NCI-H1436 (cell line): Measurements from ENCODE around the gene EEFSEC.

Experiments used
- DNase-seq: peaks from one replicate; lab custom pipeline; 2025; lab: John Stamatoyannopoulos, UW

The EEFSEC gene

DNA sequence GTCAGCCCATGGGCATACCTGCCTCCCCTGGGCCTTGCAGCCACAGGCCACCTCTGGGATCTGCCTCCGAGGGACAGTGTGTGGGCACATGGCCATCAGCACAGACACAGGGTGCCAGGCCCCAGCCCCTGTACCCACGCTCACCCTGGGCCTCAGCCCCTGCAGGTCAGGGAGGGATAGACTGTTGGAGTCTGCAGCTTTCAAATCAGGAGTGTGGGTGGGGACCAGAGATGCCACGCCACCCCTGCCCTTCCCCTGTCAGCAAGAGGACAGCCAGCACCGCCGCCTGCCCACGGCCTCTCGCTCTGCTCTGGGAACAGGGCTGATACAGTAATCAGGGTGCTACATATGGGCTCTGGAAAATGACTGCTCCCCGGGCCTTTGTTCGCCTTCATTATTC, 240.8 kb downstream of the EEFSEC start:
- no peak for DNase-seq

DNA sequence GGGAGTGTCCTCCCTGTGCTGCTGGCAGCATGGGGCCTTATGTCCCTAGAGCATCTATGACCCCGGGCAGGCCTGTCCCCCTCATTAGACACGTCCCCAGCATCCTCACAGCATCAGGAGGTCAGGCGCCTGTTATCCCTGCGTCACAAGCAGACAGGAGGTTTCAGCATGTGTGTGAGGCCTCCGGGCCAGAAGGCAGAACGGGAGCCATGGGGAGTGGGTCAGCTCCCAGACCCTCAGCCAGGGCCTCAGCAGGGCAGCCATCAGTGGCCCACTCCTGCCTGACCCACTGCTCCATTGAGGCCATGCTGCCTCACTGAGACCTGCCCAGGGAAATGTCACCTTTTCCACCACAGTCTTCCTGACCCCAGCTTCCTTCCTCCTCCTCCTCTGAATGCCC, 241.8 kb downstream of the EEFSEC start:
- DNase-seq = no peak

DNA sequence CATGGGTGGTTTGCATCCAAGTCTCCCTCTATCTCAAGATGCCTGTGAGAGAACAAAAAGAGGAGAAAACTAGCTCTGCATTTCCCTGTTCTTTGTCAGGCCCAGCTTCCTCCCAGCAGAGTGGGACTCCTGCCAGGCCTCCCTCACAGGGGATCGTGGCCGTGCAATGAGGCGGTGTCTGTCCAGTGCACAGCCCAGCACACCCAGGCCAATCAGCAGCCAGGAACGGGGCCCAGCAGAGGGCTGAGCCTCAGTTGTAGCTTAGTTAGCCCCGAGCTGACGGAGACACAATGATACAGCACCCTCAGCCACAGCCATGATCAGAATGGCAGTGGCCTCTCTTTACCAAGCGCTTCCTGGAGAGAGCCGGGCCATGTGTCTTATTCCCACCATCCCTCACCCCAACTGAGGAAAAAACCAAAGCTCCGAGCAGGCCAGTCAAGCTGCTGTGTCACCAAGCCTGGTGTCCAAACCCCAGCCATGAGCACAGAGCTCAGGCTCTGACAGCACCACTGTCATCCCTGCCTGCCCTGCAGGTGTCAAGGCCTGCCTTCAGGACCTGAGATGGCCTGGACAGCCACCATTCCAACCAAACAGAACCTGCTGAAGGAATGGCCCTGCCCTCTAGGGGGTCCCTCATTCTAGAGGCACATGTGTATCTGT, 242.3 kb downstream of the EEFSEC start:
- DNase-seq = no peak

DNA sequence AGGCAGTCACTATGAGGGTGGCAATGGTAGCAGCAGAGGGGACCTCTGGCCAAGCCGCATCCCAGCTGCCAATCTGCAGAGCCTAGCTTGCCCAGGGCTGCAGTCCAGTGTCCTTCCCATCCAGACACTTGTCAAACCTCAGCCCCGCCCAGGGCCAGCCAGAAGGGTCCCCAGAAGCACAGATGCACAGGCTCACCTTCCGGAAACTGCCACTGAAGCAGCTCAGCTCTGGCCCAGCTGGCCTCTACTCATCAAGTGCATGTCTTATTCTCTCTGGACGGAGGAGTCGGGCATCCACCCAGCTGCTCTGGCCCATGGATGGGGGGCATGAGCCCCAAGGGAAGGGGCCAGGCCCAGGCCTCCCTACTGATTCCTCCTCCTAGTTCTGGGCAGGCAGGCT, 244.2 kb downstream of the EEFSEC start:
- DNase-seq = no peak

DNA sequence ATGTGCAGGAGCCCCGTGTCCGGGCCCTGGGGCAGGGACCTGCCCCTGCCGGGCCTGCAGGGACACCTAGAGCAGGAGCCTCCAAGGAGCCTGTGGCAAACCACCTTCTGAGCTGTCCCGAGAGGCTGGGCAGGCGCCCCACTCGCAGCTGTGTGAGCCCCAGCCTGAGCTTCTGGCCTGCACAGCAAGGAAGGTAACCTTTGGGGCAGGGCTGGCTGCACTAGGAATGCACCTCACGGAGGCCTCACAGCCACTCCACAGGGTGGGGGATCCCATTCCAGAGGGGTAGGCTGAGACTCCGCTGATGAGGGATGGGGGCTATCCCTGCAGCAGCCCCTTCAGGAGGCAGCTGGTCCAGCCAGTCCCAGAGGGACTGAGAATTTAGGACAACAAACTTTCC, 245.3 kb downstream of the EEFSEC start:
- no peak for DNase-seq

DNA sequence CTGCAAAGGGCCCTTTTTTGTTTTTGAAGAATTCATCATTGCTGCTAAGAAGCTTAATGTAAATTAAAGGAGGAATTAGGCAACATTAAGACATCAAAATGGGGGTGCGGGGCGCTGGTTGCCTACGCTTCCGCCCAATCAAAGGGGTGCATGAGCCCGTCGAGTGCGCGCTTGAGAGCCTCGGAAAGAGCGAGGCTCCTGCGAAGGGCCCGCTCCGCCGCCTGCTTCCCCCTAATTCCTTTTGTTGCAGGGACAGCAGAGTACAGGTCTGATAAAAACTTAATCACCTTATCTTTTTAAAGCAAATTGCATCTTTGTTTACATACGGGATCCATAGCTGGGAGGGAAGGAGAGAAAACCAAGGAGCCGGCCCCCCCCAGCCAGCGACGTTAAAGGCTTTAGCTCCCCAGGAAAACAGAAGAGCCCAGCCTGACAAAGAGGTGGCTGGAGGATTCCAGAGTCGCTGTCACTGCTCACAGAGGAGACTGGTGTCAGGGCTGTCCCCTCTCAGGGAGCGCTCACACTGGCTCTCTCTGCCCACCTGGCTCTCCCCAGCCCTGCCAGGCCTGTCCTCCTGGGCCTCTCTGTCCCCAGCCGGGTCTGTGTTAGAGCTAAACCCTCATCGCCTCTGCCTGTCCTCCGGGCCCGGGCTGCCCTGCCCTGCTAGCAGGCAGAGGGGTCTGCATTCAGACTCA, 246.1 kb downstream of the EEFSEC start:
- DNase-seq = no peak

DNA sequence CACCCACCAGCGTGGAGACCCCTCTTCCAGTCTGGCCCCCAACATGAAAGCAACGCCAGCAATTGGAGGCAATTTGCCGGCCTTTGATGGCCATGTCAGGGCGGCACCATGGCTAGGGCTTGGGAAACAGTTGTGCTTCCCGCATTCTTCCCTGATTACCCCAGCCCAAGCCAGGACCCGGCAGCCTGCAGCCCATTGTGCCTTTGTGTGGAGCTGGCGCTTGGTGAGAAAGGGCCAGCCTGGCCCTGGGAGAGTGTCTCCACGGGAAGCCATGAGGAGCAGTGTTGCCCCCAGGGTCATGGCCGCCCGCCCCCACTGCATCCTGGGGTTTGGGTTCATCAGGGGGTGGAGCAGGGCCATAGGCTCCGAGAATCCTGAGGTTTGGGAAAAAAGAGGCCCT, 247.4 kb downstream of the EEFSEC start:
- no peak for DNase-seq

DNA sequence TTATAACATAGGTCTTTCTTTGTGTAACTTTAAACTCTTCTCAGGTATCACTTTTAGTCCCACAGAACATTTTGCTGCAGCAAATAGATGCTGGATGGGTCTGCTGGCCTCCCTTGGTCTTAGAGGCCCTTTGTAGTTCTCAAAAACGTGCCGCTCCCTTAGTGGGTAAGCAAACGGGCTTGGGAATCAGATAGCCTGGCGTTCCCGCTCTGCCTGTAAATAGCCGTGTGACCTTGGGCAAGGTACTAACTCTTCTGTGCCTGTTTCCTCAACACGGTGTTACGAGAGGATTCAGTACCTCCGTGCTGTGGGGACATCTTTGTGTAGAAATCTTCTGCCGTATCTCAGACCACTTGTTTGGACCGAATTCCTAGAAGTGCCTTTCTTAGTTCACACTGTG, 249.0 kb downstream of the EEFSEC start:
- no peak for DNase-seq

DNA sequence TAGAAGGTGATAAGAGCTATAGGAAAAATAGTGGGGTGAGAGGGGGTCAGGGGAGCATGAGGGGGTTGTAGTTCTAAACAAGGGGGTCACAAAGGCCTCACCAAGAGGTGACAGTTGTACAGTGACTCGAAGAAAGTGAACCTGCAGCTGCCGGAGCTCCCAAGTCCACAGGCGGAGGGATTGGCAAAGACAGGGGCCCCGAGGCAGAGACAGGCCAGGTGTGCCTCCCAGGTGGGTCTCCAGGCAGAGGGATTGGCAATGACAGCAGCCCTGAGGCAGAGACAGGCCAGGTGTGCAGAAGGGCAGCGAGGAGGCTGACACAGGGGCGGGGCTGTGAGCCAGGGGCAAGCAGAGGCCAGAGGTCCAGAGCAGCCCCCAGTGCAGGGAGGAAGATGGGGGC, 249.7 kb downstream of the EEFSEC start:
- no peak for DNase-seq

DNA sequence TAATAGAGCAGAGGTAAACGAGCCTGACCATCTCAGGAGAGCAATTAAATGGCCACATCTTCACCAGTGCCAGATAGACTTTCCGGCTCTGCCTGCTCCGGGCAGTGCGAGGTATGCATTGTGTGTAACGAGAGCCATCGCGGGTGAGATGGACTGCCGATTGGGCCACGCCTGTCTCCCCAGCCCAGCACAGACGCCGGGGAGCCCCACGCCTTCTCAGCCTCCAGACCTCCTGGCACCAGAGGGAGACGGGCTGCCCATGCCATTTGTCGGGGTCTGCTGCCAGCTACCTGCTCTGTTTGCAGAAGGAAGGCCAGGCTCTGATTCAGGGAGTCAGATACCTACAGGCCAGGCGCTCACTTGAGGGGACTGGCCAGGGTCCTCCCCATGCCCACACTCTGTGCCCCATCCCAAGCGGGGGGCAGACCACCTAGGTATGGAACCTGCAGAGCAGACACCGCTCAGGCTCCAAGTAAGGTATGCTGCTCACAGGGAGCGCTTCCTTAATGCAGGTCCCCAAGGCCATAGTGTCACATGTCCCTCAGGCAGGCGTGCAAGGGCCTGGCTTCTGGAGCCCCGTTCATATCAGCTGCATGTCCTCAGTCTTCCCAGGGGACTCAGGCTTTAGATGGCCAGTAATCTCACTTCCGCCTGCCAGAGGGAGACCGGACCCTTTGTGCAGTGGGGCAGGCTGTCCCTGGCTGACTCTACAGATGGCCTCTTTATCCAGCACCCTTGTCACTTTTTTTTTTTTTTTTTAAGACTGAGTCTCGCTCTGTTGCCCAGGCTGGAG, 251.2 kb downstream of the EEFSEC start:
- DNase-seq = no peak

DNA sequence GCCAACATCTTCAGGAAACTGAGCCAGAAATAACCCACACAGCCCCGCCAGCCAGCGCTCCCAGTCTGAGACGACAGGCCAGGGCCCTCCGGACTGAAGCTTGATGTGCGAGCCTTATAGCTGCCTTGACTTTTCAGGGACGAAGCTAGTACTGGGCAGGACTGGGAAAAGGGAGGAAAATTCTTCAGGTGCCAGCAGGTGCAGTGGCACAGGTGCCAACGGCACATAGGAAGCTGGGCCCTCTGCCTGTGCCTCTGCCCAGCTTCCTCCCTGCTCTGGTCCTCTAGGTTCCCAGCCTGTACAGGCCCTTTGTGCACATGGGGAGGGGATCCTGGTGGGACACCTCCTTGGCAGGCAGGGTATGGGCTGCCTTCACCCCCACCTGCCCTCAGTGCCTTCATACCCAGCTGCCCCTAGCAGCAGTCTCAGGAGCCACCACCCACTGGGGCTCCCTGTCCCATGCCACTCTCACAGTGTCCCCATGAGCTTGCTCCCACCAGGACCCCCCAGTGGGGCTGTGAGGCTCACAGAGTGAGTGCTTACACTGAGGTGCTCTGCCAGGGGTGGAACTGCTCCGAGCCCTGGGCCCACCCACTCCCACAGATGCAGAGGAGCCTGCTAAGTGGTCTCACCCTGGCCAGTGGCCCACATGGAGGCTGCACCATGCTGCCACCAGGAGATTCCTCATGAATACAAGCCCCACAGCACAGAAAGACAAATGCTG, 252.4 kb downstream of the EEFSEC start:
- no peak for DNase-seq

DNA sequence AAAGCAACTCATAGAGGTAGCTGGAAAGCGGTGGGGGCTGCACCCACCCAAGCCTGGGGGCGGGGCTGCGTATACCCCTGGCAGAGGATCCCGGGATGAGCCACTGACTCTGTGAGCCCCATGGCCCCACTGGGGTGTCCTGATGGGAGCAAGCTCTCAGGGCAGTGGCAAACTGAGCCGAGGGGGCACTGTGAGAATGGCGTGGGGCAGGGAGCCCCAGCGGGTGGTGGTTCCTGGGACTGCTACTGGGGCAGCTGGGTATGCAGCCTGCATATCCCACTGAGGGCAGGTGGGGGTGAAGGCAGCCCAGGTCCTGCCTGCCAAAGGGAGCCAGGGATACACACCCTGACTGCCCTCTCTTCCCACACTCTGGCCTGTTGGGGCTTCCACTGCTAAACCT, 254.0 kb downstream of the EEFSEC start:
- DNase-seq = no peak

DNA sequence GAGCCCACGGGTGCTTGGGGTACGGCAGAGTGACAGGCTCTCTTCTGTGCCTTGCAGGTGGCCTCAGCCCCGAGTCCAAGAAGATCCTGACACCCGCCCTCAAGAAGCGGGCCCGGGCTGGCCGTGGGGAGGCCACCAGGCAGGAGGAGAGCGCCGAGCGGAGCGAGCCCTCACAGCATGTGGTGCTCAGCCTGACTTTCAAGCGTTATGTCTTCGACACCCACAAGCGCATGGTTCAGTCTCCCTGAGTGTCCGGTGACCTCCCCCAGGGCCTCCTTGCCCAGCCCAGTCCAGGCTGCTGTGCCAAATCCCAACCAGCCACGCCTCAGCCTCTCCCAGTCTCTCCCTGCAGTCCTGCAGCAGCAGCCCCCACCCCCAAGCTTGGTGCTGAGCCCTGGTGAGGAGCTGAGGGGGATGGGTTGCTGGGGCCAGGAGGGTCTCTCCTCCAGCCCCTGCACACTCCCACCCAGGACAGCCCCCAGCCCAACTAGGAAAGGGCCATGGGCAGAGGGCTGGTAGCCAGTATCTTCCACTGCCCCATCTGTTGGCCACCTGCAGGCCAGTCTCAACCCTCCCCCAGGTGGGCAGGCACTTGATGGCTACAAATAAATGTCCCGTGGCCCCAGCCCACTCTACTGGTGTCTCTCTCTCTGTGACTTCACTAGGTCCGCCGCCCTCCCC, 254.9 kb downstream of the EEFSEC start:
- DNase-seq = no peak

DNA sequence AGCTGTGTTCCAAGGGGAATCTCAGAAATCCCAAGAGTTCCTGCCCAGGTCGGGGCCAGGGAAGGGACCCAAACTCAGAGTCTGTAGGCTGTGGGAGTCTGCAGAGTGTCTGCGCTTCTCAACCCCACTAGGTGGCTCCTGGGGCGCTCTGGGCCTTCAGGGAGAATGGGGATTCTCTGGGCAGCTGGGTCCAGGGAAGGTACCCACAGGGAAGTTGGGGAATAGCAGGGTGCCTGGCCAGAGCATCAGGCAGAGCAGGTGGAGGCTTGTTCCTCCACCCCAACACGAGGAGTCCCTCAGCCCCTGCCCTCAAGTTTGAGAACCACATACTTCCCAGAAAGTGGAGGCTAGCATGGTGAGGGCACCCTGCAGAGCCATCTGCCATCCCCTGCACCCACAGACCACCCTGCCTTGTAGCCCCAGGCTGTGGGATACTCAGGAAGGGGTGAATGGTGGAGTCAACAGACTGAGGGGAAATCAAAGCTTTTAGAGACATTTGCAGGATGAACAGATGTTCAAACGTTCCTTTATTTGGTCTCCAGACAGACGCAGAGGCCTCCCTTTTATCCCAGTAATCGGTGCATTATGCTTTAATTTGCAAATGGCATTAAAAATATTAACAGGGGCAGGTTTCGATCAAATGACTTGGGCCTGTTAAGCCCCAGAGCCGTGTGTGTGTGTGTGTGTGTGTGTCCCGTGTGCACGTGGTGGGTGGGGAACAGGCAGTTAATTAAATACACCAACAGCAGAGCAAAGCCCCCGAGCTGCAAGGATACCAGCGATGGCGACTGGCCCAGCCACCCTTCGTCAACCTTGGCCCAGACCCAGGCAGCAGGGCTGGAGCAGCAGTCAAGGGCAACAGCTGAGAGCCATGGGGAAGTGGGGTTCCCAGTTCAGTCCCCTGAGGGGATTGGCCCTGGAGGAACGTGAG, 255.7 kb downstream of the EEFSEC start:
- no peak for DNase-seq

DNA sequence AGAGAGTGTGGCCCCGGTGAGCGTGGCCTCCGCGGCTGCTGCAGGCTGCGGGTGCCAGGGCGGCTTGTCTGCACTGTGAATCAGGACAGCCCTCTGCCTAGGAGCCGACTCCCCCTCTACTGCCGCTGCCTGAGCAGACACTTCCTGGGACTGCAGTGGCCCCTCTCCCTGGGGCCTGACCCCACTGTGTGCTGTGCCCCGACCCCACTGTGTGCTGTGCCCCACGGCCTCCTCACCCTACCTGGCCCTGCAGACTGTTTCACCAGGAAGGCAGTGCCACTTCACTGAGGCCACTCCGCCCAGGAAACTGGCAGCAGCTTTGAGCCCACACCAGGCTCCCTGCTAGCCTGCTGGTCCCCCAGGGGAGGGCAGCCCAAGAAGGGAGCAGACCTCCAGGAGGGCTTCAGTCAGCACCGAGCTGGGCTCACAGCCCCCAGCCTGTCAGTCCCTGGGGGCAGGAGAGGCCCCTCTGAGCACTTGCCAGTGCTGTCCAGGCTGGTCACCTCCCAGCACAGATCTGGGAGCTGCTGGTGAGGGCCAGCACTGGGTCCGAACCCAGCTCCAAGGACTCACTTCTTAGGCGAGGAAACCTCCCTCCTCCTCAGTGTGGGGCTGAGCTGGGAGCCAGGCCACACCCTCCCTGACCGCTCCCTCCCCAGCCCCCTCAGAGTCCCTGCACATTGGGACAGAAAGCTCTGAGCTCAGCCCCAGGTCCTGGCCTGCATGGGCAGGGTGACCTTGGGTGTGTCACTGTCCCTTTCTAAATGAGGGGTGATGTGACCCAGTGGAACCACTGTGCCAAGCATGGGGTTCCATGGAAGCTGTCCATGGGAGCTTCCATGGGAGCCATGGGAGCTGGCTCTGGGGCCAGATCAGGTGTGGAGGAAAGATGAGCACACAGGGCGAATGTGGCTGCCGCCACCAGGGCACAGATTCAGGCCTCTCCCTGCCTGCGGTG, 256.6 kb downstream of the EEFSEC start:
- DNase-seq = no peak

DNA sequence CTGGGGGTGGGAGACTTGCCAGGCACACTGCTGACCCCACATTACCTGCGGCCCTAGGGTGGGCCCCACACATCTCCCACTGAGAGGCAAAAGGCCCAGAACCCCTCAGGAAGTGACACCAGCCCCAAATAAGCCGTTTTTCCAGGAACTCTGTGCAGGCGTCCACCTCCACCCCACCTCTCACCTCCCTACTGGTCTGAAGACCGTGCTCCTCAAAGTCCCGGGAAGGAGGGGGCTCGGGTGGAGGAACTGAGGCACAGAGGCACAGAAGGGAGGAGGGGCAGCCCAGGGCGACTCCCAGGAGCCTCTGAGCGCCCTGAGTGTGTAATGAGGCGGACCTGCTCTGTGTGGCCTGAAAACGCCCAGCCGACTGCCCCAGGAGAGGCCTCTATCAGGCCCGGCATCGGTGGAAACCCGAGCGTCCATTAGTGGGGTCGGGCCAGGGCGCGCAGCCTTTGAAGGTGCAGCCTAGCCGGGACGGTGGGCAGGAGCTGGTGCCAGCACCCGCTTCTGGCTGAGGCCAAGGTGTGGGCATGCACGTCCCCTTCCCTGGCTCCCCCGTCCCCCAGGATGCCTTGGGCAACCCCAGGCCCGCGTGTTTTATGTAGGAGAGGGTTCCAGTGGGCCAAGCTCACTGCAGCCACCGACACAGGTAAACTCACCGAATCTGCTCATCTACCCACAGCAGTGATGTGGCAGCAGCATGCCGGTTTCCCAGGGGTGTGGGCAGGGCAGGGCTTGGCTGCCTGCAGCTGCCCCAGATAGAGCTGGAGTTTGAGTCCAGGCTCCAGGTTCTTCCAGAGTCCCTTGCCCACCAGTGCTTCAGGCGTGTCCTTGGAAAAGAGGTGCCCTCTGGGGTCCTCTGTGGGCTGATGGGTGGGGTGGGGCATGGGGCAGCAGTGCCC, 257.6 kb downstream of the EEFSEC start:
- no peak for DNase-seq

DNA sequence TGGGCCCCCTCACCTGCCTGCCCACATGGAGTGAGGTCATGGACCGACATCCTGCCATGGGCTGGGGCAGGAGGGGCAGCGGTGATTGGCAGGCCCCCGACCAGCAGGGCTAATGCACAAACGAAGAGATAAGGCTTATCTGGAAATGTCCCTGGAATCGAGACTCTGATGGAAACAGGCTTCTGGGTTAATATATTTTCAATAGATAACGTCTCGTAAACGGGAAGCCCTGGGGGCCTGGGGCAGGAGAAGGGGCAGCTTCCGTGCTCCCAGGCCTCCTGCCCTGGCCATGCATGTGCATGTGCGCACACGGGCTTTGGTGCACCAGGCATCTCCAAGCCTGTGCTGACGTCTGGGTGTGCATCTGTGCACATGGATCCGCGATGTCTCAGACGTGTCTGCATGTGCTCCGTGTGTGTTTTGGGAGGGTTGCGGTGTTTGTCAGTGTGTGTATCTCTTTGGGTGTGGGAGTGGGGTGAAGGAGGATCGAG, 258.3 kb downstream of the EEFSEC start:
- DNase-seq = no peak
